ENCODE results near the gene VPS51.
A peak's percentile ranks its signal among the peaks of the same experiment; 100 is the strongest.

DNA sequence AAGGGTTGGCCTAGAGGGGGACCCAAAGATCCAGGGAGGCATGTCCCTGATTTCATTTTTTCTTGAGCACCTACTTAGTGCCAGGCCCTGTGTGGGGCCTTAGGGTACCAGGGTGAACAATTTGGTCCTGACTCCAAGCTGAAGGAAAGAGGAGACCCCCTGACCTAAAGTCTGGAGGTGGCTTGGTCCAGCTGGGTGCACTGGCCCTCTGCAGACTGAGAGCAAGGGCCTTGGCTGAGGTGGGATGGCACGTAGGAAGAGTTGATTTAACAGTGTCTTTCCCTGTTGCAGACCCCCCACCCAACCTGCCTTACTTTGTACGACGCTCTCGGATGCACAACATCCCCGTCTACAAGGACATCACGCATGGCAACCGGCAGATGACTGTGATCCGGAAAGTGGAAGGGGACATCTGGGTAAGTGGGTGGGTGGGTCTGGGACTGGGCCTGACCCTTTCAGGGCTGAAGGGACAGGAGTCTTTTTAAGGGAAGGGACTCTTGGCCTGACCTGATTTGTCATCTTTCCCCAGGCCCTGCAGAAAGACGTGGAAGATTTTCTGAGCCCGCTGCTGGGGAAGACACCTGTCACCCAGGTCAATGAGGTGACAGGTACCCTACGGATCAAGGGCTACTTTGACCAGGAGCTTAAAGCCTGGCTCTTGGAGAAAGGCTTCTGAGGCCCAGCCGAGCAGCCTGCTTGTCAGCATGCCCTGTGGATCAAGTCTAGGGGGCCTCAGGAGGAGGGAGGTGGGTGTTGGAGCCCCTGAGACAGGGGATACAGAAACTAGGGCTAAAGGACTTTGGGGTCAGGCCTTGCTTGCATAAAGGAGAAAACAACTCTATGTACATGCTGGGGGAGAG is 29.4 kb downstream of the VPS51 start:
- TF ChIP-seq EZH2 (IDR thresholded peaks at IDR 0.05) (no peak), POLR2AphosphoS5 (IDR thresholded peaks at IDR 0.05; ENCODE audit: borderline replicate concordance, low read depth, low read length) (0 out of 2 replicates have a peak, but pooled peaks have one; percentile 2), FOXP2 (optimal IDR thresholded peaks at IDR 0.05; ENCODE audit: control extremely low read depth, extremely low read length, insufficient read depth) (no peak)

Data from SK-N-MC (cell line).